ENCODE results near the gene HOXA10.
A peak's percentile ranks its signal among the peaks of the same experiment; 100 is the strongest.

The HOXA10 gene

DNA sequence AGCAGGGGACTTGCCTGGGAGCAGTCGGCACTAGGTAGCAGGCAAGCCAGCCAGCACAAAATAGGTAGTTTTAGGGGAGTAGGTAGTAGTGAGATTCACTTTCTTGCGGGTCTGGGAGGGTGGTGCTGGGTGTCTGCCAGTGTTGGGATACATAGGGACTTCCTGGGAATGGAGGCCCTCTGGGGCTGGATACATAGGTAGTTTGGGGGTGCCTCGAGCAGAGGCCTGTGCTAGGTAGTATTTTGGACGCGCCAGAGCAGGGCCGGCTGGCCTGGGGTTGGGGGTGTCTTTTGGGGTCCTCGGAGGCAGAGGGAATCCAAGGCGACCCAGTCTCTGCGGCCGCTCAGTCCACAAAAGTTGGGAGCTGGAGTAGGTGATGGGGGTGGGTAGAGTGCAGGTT is 19.8 kb downstream of the HOXA10 start:
- DNase-seq = no peak

DNA sequence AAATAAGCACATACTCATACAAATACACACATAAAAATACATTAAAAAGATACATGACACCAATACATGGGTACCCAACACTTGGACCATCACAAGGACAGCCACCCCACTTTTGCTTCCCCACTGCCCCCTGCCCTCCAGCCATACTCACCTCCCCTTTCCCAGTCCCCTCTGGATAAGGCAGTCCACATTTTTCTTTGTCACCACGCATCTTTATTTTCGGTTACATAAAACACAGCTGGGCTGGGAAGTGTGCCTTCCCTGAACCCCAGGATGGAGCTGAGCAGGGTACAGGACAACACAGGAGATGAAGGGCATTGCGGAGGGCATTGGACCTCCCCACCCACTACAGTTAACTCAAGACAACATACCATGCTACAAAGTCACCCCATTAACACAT is 20.6 kb downstream of the HOXA10 start:
- no peak for DNase-seq

DNA sequence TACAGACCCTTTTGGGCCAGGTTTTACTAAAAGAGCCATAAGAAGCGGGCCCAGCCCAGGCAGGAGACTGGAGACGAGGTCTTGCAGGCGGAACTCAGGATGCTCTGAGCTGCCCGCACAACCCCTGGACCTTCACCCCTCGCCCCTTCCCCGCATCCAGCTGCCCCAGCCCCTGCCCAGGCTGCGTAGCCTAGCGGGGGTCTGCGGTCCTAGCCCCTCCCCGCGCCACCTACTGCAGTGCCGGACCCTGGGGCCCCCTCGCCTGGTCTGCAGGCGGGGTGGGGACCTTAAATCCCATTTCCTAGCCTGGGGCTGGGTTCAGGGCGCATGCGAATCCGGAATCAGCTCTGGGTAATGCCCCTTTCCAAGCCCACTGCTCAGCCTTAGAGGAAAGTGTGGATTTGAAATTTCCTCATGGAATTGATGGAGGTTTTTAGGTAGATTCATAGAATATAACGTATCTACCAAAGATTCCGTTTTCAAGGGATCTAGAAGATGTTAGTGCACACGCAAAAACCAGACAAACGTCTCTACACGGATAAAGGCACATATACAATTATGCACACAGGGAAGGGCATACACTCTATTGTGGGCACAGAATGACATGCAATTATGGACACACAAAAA is 21.2 kb downstream of the HOXA10 start:
- no peak for DNase-seq

DNA sequence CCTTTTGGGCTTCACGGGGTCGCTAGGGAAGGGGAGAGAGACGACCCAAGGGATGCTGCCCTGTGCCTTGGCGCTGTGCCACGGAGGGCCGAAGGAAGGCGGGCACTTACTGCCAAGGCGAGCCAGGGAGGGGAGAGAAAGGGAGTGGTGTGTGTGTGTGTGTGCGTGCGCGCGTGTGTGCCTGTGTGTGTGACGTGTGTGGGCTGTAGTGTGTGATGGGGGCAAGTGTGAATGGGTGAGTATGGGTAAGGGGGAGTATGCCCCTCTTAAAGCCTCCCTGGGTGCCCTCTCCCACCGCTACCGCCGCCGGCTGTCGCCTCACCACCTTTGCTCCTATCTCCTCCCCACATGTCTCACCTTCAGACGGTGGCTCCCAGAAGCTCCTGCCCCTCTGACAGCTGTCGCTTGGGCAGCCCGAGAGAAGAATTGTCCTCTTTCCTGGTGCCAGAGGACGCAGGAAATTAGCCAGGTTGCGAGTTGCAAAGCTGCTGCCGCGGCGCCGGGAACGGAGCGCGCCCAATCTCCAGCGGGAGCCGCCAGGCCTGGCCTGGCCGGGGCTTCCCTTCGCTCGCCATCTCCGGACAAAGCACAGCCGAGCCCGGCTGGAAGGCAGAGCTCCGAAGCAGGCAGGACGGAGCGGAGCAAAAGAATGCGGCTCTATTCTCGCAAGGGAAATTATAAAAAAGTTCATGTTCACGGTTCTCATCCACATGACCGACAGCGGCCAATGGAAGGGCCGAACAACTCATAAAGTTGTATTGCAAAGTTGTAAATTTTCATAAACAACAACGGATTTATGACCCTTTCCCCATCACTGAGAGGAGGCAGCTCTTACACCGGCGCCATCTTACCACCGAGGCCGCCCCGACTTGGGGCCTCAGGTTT is 21.9 kb downstream of the HOXA10 start, which contains the start of gene HOXA3:
Gene HOXA3 (minus strand): TSS at position 653 of the 885 bp plus-strand sequence. CDS start 41,943 bp downstream, outside the sequence.
- DNase-seq = no peak

DNA sequence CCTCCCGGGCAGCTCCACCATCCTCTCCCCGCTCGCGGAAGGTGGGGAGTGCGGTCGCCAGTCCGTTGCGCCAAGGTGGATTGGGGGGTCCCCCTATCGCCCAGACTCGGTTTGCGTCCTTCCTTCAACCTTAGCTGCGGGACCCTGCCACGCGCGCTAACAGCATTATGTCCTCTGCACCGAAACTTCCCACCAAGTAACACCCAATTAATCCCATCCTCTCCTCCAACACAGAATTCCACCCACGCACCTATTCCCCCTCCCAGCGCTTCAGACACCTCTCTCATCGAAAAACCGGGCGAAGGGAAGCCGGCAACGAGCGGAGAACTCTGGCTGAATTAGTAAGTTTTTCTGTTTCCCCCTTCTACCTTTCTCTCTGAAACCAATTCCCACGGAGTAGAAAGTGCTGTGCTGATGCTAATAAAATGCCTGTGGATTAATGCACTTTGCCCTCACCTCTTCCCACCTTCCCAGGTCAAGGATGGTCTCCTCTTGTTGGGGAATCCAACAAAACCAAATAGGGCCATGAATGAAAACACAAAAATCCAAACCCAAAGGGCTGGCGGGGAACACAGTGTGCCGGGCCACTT is 22.7 kb downstream of the HOXA10 start:
- DNase-seq = no peak

DNA sequence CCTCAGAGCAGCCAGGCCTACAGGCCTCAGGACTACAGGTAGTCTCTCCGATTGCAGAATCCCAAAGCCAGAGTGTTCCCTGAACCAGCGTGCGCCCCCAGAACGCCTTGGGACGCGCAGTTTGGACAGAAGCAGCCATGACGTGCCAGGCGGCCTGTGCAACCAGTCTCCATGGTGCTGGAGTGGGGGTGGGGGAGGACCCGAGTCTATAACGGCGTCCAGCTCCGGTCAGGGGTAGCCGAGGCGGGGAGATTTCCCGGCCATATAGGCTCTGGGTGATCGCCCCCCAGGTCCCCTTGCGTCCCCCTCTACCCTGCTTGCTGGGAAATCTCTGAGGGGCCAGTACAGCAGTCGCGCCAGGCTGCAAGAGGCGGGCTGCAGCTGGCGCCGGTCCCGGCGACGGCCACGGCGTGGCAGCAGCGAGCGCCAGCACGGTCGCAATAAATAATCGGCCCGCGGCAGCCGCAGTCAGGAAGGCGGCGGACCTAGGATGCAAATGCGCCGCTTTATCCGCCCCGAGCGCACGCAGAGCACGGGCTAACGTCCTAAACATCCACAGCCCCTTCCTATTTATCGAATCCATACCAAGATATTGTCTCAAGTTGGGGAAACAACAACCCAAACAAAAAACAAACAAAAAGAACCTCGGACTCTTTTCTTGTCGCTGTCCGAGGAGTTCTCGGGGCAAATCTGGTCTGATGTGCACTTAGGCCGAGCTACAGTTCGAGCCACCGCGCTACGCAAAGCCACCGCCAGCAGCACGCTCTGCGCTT is 23.4 kb downstream of the HOXA10 start:
- DNase-seq = peak; percentile 84

DNA sequence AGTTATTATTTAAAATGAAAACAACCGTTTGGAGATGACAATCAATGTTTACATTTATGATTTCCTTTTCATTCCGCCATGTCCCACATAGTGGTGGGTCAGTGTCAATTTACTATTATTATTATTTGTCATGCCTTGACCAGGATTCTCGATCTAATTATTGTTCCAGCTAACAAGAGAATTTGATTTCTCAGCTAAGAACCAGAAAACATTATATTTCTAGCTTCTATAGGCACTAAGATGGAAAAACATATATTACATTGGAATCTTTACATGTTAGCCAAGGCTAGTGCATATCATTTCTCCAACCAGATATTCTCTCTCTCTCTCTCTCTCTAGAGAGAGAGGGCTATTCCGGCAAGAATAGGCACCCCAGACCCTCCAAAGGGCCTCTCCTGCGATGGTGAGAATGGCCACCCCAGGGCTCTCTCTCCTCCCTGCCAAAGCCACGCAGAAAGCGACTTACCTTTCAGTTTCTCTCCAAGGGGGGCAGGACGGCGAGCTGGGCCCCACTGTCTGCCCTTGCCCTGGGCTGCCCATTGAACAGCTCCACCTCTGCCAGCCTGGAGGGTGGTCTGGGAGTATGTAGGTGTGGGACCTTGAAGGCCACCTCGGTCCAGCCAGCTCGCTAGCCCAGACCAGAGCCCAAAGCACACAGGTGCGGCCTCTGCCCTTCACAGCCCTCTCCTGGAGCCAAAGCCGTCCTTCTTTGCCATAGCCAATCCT is 24.1 kb downstream of the HOXA10 start:
- DNase-seq = no peak

DNA sequence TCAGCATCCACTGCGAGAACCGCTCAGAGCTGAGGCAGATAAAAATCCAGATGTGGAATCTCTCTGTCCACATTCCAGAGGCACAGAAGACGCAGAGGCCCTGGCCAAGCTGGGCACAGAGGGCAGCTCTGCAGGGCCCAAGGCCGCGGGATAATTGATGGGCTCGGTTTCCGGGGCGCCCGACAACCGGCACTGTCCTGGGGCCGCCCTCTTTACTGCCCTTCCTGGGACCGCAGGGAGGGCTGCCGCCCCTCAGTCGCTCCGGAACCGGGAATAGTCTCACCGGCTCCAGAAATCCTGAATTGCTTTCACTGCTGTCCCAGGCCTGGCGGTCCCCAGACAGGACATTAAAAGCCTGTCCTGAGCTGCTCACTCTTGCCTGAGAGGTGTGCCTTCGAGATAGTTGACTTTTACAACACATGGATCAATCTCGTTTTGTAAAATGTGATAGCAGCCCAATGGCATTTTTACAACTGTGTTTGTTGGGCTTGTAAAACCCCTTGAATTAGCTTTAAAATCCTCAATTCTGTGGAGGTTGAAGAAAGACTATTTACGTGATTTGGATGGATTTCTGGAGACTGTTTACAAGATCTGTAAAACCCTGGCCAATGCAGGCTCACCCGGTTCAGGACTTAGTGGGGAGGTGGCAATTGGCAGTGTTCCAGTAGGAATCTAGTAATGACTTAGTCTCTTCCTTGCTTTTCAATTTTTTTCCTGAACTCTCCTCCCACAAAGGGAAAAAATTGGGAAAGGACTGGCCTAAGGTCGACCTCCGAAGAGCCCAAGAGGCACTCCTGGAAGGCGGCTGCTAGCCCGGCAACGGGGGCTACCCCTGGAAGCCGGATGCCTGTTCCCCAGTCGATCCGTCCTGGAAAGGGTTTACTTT is 25.1 kb downstream of the HOXA10 start:
- no peak for DNase-seq

DNA sequence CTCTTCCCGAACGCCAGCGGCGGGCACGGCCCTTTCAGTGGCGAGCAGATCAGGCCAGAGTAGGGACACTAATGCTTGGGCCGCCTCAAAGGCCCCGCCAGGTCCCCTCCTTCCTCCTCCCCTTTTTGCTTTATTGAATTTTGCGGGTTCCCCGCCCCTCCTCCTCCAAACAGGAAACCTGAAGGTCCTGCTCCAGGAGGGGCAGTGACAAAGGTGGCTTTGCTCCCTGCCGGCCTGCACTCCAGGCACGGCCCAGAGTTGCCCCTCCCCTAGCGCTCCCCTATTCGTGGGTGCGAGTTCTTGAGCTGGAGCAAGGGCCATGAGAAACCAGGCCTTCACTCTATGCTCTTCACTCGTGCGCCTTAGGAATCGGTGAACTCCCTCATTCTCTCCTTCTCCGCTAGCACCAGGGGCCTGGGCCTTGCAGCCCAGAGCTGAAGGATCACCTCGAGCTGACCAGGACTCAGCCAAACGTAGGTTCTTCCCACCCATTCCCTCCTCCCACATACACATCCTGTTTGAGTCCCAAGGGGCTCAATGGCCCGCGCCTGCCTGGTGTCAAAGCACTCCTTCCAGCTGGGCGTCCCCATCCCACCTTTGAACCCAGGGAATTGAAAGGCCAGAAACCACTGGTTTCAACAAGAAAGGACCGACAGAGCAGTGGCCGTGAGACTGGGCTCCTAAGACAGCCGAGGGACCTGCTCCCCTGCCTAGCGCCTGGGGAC is 25.9 kb downstream of the HOXA10 start:
- DNase-seq = no peak

DNA sequence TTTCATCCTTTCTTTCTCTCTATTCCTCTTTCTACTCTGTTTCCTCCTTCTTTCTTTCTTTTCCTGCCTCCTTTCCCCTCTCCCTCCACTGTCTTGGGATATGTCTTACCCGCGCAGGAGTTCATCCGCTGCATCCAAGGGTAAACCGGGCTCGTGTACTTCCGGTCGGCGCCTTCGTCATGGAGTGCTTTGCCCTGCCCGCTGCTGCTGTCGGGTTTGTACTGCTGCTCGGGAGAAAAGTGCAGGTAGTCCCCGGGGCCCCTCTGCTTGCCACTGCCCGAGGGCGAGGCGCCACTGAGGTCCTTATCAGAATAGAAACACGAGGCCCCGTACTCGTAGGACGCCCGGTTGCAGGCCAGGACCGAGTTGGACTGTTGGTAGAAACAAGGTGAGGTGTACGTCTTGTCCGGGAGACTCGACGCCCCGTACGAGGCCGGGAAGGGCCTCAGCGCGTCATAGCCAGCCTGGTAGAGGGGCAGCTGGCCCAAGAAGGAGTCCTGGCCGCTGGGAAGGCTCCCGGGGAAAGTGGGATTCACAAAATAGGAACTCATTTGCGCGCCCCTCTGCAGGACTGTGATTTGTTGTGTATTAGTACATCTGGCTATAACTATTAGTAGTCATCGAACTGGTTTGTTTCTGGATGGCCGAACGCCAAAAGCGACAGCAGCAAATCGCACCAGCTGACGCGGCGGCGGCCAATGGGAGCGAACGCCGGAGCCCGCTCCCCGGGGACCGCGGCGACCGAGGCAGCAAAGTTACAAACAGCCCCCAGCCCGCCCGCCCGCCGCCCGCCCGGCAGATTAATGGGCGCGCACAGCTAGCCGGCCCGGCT is 26.7 kb downstream of the HOXA10 start, which contains the start of gene HOXA6:
Gene HOXA6 (minus strand): TSS at position 576 of the 832 bp plus-strand sequence. CDS start 25 bp downstream, at position 551.
- DNase-seq = no peak

DNA sequence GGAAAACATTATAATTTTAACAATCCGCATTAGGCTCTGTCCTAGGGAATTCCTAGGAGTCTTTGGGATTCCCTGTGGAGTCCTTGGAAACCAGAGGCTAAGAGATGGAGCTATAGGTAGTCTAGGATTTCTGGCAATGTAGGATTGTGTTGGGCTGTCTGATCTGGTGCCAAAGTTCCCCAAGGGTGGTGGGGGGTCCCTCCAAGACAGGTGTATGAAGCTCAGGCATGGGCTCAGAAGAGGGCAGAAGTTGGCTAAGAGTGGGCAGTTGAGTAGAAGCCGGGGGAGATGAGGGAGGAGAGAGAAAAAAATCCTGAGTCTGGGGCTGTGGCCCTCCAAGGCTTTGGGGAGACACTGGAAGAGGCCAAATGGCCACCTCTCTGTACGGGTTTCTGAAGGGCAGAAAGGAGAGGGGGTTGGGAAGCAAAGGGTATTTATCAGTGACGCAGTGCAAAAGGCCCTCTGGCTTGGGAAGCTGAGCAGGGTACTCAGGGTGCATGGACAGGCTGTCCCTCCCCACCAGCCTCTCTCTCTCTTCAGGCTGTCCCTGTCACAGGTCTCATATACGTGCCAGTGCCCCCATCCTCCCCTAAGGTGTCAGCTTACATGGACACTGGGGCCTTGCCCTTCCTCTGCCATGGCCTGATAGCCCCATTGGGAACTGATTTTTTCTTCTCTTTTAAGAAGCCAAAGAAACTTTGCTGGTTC is 27.5 kb downstream of the HOXA10 start:
- DNase-seq = no peak

DNA sequence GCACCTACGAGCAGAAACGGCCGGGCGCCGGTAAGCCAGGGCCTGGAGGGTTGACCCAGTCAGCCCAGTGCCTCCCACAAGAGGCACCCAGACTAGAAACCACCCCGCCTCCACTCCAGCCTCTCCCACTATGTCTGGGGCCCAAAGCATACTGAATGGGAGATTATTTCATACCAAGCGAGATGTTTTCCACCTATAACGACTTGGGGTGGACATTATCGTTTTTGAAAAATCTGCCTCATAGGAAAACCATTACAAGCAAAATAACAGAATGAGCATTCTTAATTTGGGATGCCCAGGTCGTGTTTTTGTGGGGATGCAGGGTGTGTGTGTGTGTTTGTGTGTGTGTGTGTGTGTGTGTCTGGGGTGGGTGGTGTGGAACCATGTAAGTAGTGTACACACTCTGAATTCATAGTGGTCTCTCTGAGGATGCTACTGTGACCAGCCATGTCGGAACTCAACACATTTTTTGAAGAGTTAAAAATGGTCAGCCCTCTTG is 28.2 kb downstream of the HOXA10 start:
- no peak for DNase-seq

DNA sequence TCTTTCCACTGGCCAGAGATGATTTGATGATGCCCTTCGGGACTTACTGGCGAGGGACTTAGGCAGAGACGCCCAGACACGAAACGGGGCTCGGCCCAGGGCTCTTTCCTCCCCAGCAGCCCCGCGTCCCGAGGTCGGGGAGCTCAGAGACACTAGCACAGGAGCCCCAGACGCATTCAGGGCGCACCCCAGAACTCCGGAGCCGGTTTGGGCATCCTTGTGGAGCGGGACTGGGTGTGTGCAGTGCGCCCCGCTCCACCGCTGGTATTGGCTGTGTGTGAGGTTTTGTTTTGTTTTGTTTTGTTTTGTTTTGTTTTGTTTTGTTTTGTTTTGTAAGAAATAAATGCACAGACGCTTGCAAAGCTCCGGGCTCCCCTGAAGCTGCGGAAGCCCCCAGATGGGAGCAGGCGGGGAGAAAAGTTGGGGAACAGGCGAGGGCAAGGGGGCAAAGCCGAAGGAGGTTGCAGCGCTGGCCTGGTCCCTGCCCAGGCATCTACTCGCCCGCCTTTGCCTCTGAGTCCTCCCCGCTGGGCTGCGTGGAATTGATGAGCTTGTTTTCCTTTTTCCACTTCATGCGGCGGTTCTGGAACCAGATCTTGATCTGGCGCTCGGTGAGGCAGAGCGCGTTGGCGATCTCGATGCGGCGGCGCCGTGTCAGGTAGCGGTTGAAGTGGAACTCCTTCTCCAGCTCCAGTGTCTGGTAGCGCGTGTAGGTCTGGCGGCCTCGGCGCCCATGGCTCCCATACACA is 28.8 kb downstream of the HOXA10 start:
- no peak for DNase-seq

DNA sequence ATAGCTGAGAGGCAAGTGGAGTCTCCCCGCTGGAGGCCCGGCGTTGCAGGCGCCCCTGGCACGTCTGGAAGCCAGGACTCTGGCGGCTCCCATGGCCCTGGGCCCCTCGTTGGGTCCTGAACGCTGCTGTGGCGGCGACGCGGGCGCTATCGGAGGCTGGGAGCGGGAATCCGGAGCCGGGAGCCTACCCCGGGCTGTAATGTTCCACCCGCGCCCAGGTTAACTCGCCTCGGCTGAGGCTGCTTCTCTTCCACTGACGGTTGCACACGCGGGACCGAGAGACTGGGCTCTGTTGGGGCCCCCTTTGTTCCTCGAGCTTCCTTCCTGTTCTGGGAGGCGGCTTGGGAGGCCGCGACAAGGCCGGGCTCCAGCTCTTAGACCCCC is 29.3 kb downstream of the HOXA10 start:
- DNase-seq = no peak

DNA sequence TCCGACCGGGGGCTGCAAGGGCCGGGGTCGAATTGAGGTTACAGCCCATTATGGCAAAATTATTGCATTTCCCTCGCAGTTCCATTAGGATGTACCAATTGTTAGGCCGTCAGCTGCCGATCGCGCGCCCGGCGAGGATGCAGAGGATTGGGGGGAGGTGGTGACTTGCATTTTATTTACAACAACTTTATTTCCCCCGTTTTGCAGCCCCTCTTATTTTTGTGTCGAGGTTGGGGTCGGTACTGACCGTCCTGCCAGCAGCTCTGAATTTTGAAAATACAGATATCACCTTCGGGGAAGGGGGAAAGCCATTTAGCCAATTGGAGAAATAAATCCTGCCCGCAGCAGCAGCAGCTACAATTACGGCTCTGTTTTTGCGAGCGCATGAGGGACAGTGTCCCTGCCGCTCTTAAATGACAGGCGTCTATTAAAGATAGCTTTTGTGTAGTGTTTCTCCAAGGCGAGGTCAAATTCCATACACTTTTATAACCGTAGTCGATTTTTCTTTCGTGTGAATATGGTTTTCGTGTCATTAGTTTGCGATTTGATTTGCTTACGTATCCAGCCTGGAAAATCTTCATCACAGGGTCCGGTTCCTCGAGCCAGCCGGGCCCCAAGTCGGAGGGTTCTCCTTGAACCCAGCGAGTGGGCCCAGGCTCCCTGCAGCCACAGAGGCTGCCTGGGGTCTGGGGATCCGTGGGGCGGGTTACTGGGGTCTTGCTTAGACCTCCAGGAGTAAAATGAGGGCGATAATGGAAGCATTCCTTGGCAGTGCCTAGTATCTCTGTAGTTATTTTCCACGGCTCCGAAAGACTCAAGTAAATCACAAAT is 30.0 kb downstream of the HOXA10 start:
- no peak for DNase-seq

DNA sequence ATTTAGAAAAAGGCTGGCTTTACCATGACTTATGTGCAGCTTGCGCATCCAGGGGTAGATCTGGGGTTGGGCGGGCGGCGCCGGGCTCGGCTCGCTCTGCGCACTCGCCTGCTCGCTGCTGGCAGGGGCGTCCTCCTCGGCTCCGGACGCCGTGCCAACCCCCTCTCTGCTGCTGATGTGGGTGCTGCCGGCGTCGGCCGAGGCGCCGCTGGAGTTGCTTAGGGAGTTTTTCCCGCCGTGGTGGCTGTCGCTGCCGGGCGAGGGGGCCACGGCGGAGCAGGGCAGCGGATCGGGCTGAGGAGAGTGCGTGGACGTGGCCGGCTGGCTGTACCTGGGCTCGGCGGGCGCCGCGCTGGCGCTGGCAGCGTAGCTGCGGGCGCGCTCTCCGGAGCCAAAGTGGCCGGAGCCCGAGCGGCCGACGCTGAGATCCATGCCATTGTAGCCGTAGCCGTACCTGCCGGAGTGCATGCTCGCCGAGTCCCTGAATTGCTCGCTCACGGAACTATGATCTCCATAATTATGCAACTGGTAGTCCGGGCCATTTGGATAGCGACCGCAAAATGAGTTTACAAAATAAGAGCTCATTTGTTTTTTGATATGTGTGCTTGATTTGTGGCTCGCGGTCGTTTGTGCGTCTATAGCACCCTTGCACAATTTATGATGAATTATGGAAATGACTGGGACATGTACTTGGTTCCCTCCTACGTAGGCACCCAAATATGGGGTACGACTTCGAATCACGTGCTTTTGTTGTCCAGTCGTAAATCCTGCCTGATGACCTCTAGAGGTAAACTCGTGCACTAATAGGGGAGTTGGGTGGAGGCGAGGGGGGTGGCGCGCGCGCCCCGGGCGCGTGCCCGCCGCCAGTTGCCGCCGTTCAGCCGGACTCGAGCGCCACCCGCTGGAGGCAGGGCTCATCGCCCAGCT is 30.8 kb downstream of the HOXA10 start, which contains the start of gene HOXA5:
Gene HOXA5 (minus strand): TSS at position 659 of the 927 bp plus-strand sequence. CDS start 74 bp downstream, at position 585.
- no peak for DNase-seq
